ENCODE data around the gene HERC6. TPM values are rescaled to one million over a fixed set of nuclear protein-coding genes. Genes with fewer than 3 reads are reported as not detected.

The HERC6 gene
- total and polyA plus RNA-seq, 7 donors = 5.4 to 8.6 (median 7.4) TPM

DNA sequence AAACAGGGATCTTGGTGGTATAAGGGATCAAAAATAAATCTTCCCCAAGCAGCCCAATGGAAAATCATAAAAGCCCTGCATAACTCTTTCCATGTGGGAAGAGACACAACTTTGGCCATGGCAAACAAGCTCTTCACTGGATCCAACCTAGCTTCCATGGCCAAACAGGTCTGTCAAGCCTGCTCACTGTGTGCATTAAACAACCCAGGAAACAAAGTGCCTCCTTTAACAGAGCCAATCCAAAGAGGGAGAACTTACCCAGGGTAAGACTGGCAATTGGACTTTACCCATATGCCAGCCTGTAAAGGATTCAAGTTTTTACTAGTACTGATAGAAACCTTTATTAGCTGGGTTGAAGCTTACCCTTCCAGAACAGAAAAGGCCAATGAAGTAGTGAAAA, 70.6 kb downstream of the HERC6 start:
- intact Hi-C loops (cut with DNase I) = no loop called here
- TF ChIP-seq POLR2AphosphoS5 (IDR thresholded peaks at IDR 0.05) (no peak), POLR2A (IDR thresholded peaks at IDR 0.05) (no peak), EP300 (IDR thresholded peaks at IDR 0.05) (no peak)
- TF ChIP-seq, protein P1, sequence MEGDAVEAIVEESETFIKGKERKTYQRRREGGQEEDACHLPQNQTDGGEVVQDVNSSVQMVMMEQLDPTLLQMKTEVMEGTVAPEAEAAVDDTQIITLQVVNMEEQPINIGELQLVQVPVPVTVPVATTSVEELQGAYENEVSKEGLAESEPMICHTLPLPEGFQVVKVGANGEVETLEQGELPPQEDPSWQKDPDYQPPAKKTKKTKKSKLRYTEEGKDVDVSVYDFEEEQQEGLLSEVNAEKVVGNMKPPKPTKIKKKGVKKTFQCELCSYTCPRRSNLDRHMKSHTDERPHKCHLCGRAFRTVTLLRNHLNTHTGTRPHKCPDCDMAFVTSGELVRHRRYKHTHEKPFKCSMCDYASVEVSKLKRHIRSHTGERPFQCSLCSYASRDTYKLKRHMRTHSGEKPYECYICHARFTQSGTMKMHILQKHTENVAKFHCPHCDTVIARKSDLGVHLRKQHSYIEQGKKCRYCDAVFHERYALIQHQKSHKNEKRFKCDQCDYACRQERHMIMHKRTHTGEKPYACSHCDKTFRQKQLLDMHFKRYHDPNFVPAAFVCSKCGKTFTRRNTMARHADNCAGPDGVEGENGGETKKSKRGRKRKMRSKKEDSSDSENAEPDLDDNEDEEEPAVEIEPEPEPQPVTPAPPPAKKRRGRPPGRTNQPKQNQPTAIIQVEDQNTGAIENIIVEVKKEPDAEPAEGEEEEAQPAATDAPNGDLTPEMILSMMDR (IDR thresholded peaks at IDR 0.05) = no peak
- H3K27me3 ChIP-seq = no peaks in the 10 kb centered on the region
- DNase-seq = no peak
- H3K4me1 ChIP-seq = no peaks in the 10 kb centered on the region
- H3K27ac ChIP-seq = no peak overlapping the region
- H3K4me3 ChIP-seq = no peak overlapping the region
- H3K36me3 ChIP-seq = no peaks in the 10 kb centered on the region
- H3K9me3 ChIP-seq = no peaks in the 10 kb centered on the region

DNA sequence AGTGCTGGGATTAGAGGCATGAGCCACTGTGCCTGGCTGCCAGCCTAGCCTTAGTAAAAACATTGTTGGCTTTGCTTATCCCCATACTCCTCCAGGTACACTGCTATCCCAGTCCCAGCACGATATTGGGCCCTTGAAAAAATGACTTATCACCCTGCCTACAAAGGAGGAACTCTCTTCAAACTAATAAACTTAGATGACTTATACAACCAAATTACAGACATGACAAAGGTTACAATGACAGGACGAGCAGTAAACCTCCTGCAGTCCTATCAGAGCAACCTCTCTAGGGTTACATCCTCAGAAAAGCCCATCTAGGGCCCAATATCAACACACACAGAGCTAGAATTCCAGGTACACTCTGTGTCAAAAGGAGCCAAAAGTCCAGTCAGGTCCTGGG, 72.6 kb downstream of the HERC6 start:
- WGBS, 2 donors = 22 to 68% methylated on average over 2 of the region's 2 CpGs
- no peaks in the 10 kb centered on the region for H3K36me3 ChIP-seq
- H3K4me1 ChIP-seq = peaks cover 0 to 1% (median under 1%) of the 10 kb centered on the region in 4 donors
- no peak overlapping the region for H3K27ac ChIP-seq
- no peaks in the 10 kb centered on the region for H3K27me3 ChIP-seq
- intact Hi-C loops (cut with DNase I) = loop anchor here (10.0 kb wide), 1 partner anchor 1384 kb away; the partner anchor contains the start of gene SNCA
- TF ChIP-seq, protein P1 (IDR thresholded peaks at IDR 0.05) = no peak
- TF ChIP-seq EP300 (IDR thresholded peaks at IDR 0.05) (no peak), POLR2A (IDR thresholded peaks at IDR 0.05) (no peak), POLR2AphosphoS5 (IDR thresholded peaks at IDR 0.05) (no peak)
- no peak for DNase-seq
- H3K4me3 ChIP-seq = no peak overlapping the region
- H3K9me3 ChIP-seq = no peaks in the 10 kb centered on the region

DNA sequence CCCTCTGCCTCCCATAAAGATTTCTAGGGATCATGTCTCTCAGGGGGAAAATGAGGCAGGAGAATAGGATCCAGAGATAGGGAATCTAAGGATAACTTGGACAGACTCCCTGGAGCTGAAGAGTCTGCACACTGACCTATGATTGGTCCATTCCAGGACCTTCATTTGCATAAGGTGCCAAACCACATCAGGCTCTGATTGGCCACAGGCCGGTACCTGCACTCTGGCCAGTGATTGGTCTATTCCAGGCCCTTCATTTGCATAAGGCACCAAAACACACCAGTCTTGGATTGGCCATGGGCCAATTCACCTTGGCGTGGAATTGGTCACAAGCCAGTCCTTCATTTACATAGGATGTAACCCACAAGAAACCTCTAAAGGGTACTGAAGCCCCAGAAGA, 74.3 kb downstream of the HERC6 start:
- Histone ChIP-seq H3K9me3 (no peaks in the 10 kb centered on the region), H3K27ac (no peak overlapping the region), H3K4me3 (no peak overlapping the region), H3K36me3 (no peaks in the 10 kb centered on the region), H3K4me1 (peaks cover 0 to 4% (median 2%) of the 10 kb centered on the region in 4 donors), H3K27me3 (no peaks in the 10 kb centered on the region)
- no peak for DNase-seq
- 61 to 85% methylated on average over 2 of the region's 2 CpGs for WGBS, 2 donors
- TF ChIP-seq EP300 (IDR thresholded peaks at IDR 0.05) (no peak), POLR2A (IDR thresholded peaks at IDR 0.05) (no peak), POLR2AphosphoS5 (IDR thresholded peaks at IDR 0.05) (no peak)
- TF ChIP-seq, protein P1 (IDR thresholded peaks at IDR 0.05) = no peak
- intact Hi-C loops (cut with DNase I) = loop anchor here (10.0 kb wide), 1 partner anchor 1382 kb away; the partner anchor contains the start of gene SNCA

DNA sequence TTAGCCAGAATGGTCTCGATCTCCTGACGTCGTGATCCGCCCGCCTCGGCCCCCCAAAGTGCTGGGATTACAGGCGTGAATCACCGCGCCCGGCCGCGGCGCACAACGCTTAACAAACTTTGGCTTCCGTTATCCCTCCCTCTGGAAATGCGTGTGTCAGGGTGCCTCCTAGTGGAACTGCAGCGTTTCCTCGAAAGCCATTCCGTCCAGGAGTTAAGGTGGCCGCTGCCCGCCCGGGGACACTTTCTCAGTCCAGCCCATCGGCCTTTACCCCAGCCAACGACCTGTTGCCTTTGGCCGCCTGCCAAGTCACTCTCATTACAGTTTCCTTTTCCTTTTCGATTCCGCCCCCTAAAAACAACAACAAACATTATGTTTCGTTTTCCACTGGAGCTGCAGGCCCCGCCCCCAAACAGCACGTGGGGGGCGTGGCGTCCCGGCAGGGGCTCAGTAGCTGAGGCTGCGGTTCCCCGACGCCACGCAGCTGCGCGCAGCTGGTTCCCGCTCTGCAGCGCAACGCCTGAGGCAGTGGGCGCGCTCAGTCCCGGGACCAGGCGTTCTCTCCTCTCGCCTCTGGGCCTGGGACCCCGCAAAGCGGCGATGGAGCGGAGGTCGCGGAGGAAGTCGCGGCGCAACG, 78.1 kb downstream of the HERC6 start, which contains the start of gene HERC5:
TSS of gene HERC5 (plus strand) at position 450 of the 637 bp plus-strand sequence. CDS start at position 601, 151 bp downstream.
- no peaks in the 10 kb centered on the region for H3K27me3 ChIP-seq
- intact Hi-C loops (cut with DNase I) = loop anchor here (2.0 to 10.0 kb wide), 5 partner anchors 66 to 1378 kb away; partner anchors contain the start of genes HERC6, PPM1K, PYURF and SNCA
- H3K9me3 ChIP-seq = no peaks in the 10 kb centered on the region
- DNase-seq = peak; percentile 94
- TF ChIP-seq POLR2A (IDR thresholded peaks at IDR 0.05) = peak in 1 of 2 donors; percentile 11
- TF ChIP-seq POLR2AphosphoS5 (IDR thresholded peaks at IDR 0.05) = peak; percentile 70 to 94 (median 81)
- TF ChIP-seq EP300 (IDR thresholded peaks at IDR 0.05) = peak in 1 of 4 donors; percentile 7
- TF ChIP-seq, protein P1 (IDR thresholded peaks at IDR 0.05) = peak; percentile 58 to 67 (median 64)
- H3K4me3 ChIP-seq = peak within 1 kb of the TSS; percentile 49 to 80 (median 62)
- H3K27ac ChIP-seq = peak within 1 kb of the TSS; percentile 75 to 85 (median 82)
- WGBS, 2 donors = 1% methylated on average over 57 of the region's 57 CpGs
- peaks cover 0 to 1% (median 0%) of the 10 kb centered on the region in 4 donors for H3K36me3 ChIP-seq
- peaks cover 0 to 9% (median 2%) of the 10 kb centered on the region in 4 donors for H3K4me1 ChIP-seq

Data from sigmoid colon (tissue), 7 donors.